GM10248 (cell line): ENCODE results near the gene CYP26B1.

Source experiments
- CTCF ChIA-PET: fragments of 300-600 bp; sonication (Branson Sonifier 250); formaldehyde crosslinking; extraction: SDS; loops from one replicate; lab custom pipeline; 2021; ENCODE audit warnings: antibody characterized with exemption; lab: Yijun Ruan, JAX
- POLR2A ChIA-PET: fragments of 350-650 bp; sonication (Branson Sonifier 250); formaldehyde crosslinking; extraction: SDS; loops from one replicate; lab custom pipeline; 2020; ENCODE audit warnings: antibody characterized with exemption; lab: Yijun Ruan, JAX
- DNase-seq: peaks from one replicate; pipeline ENCODE4 v3.0.0; 2012; ENCODE audit errors: extremely low spot score
- TF ChIP-seq, protein P1 (sequence below): IDR thresholded peaks from 2 replicates; pipeline ENCODE4 v1.5.1; 2012; ENCODE audit warnings: mild to moderate bottlenecking, low read depth; ENCODE audit errors: extremely low read depth, missing control alignments, control extremely low read depth

The CYP26B1 gene

DNA sequence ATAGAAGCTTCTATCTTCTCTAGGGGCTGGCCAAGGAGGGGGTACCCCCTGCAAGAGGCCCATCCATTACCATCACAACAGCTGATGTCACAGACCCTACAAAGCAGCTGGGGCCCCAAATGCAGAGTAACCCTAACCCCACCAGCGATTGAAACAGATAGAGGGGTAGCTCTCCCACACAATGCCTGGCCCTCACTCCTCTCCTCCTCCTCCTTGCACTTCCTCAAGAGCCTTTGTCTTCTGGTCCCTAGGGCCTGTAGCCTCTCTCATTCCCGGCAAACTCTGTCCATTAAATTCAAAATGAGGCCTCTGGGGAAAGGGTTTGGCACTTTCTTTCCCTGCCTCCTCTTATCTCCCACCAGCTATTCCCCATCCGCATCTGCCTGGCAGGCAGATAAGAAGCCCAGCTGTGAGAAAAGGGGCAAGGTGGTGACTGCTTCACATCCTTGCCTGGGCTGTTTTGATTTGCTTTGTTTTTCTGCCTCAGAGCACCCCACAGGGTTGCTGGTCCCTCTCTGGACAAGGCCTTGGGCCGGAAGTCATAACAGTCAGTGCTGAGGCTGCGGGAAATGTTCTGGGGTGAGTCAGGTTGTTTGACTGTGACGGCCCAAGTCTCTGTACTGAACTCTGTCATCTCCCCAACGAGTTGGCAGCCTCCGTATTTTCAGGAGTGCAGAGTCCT, 26.1 kb upstream of the CYP26B1 start:
- ChIA-PET POLR2A (no interaction called here), CTCF (interaction anchor here (1.2 to 1.5 kb wide), 2 partner anchors 23 to 250 kb away, joined by 3 read pairs; no protein-coding TSS in a partner anchor)
- no peak for DNase-seq
- TF ChIP-seq, protein P1, sequence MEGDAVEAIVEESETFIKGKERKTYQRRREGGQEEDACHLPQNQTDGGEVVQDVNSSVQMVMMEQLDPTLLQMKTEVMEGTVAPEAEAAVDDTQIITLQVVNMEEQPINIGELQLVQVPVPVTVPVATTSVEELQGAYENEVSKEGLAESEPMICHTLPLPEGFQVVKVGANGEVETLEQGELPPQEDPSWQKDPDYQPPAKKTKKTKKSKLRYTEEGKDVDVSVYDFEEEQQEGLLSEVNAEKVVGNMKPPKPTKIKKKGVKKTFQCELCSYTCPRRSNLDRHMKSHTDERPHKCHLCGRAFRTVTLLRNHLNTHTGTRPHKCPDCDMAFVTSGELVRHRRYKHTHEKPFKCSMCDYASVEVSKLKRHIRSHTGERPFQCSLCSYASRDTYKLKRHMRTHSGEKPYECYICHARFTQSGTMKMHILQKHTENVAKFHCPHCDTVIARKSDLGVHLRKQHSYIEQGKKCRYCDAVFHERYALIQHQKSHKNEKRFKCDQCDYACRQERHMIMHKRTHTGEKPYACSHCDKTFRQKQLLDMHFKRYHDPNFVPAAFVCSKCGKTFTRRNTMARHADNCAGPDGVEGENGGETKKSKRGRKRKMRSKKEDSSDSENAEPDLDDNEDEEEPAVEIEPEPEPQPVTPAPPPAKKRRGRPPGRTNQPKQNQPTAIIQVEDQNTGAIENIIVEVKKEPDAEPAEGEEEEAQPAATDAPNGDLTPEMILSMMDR: no peak

DNA sequence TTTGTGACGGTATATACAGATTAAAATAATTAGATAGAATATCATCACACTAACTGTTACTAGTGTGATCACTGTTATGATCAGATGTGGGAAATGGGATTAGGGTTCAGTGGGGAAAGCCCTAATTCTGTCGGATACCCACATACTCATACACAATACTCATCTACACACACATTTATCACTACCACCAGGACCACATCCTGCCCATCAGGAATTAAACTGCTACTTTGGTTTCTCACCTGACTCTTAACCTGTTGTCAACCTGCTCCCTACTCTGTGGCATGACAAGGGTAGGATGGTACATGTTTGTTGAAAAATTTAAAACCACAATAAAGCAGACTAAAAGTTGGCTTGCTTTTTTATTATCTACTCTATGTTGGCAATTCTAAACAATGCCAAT, 24.8 kb upstream of the CYP26B1 start:
- no peak for DNase-seq
- TF ChIP-seq, protein P1: no peak
- ChIA-PET POLR2A (no interaction called here), CTCF (interaction anchor here (1.2 kb wide), 1 partner anchor 22 kb away, joined by 3 read pairs; no protein-coding TSS in a partner anchor)

DNA sequence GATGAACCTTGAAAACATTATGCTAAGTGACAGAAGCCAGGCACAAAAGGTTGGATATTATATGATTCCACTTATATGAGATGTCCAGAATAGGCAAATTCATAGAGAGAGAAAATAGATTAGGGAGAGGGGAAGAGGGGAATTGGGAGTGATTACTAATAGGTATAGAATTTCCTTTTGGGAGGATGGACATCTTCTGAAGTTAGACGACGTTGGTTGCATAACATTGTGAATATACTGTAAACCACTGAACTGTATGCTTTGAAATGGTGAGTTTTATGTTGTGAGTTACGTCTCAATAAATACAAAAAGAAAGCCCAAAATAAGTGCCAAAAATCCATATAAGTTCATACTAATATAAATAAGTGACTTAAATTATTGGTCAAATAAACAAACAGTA, 18.6 kb upstream of the CYP26B1 start:
- TF ChIP-seq, protein P1: no peak
- CTCF ChIA-PET: interaction anchor here (1.4 kb wide), 1 partner anchor 16 kb away, joined by 3 read pairs; no protein-coding TSS in a partner anchor
- POLR2A ChIA-PET: no interaction called here
- DNase-seq: no peak

DNA sequence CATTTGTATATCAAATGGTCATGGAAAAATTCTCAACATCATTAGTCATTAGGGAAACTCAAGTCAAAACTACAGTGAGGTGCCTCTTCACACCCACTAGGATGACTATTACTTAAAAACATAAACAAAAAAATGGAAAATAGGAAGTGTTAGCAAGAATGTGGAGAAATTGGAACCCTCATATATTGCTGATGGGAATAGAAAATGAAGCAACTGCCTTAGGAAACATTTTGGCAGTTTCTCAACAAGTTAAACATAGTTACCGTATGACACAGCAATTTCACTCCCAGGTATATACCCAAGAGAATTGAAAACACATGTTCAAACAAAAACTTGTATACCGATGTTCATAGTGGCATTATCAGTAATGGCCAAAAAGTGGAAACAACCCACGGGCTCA, 18.1 kb upstream of the CYP26B1 start:
- CTCF ChIA-PET: interaction anchor here (1.2 kb wide), 1 partner anchor 16 kb away, joined by 5 read pairs; no protein-coding TSS in a partner anchor
- POLR2A ChIA-PET: no interaction called here

DNA sequence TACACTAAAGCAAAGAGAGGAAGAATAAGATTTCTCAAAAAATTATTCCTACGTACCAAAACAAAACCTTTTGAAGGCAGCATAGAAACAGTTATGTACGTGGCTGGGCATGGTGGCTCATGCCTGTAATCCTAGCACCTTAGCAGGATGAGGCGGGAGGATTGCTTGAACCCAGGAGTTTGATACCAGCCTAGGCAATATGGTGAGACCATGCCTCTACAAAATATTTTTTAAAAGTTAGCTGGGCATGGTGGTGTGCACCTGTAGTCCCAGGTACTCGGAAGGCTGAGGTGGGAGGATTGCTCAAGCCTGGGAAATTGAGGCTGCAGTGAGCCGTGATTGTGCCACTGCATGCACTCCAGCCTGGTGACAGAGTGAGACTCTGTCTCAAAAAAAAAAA, 14.9 kb upstream of the CYP26B1 start:
- ChIA-PET POLR2A (no interaction called here), CTCF (interaction anchor here (1.4 to 1.9 kb wide), 2 partner anchors 10 to 12 kb away, joined by 5 read pairs; no protein-coding TSS in a partner anchor)
- TF ChIP-seq, protein P1: no peak
- DNase-seq: no peak

More for the DNA sequence above, 18.1 kb upstream of the CYP26B1 start:
- DNase-seq: no peak
- TF ChIP-seq, protein P1: no peak

DNA sequence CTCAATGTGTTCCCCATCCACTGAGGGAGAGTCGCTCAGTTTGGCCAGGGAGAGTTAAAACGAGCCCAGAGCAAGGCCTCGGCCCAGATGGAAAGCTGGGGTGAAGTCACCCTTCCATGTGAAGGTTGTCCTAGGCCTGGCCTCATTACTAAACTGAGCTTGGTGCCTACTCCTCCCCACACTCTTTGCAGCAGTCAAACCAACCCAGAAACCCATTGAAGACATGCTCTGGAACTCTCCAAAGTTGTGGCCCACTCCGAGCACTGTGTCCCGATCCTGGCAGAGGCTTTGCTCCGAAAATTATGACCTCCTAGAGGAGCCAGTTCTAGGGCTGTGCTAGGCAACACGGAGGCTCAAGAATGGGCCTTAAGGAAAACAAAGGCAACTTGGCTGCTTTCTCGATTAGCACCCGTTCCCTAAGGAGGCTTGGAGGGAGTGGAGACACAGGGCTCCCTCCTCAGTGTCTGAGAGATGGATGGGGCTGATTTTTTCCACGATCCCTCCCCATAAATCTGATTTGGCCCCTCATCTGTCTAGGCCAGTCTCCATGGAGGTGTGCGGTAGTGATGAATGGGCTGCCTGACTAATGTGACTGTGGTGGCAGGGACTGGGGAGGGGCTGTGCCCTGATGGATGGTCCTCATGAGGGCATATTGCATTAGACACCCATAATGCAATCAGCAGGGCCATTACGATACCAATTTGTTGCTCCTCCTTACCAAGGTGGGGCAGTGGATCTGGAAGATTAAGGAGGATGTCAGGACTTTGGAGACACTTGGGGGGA, 11.7 kb upstream of the CYP26B1 start:
- TF ChIP-seq, protein P1: no peak
- POLR2A ChIA-PET: no interaction called here
- no peak for DNase-seq
- CTCF ChIA-PET: interaction anchor here (1.0 kb wide), 1 partner anchor 9 kb away, joined by 3 read pairs; no protein-coding TSS in a partner anchor
